Measurements from ENCODE around the gene BIRC5.
"Not testable (repeated sequence)": the region's sequence is repeated elsewhere in the genome, so short reads cannot be mapped to it uniquely, and the experiment has no call there.

The BIRC5 gene

GRCh38 chr17:78226055-78226758 is 12.2 kb downstream of the BIRC5 start:
- DNase-seq, result no peak

DNA sequence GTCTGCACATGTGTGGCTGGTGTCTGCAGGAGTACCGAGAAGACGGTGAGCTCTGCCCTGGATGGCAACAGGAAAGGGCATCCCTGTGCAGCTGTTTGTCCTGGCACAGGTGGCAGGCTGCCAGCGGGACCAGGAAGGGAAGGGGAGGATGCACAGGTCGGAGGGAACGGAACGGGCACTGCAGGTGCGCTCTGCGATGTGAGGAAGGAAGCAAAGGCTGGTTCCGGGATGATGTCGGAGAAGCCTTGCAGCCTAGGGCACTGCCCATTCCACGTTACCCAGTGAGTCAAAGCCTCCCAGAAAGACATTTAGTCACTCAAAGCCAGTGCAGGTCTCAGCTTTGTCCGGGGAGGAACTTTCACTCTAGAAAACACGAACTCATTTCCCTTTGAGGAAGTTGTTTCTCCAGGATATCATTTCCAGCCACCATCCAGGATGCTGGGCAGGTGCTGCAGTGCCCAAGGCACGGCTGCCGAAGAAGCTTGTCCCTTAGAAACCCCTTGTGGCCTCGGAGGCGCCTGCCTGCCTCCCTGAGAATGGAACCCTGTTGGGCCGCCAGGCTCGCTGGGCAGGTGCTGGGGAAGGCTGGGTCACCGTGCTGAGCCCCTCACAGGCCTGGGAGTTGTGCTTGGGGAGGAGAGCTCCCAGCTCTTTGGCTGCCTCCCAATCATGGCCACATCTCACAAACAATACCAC is 12.9 kb downstream of the BIRC5 start:
- peak in 1 of 2 experiments; percentile 23 for DNase-seq

DNA sequence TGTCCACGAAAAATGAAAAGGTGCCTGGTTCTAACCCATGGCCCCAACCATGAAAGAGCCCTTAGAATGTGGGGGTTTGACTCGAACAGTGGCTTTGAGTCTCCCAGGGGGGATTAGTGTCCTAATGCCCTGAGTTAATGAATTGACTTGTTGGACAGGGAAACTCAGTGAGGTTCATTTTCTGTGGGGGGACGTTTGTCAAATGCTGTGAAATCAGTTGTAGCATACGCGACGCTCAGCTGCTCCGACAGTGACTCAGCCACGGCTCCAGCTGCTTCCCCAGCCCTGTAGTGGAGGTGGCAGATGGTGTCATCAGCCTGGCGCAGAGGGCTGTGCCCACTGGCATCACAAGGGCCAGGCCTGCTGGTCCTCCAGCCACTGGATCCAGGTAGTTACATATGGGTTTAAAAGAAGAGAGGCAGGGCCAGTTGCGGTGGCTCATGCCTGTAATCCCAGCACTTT is 13.4 kb downstream of the BIRC5 start:
- DNase-seq, result no peak

DNA sequence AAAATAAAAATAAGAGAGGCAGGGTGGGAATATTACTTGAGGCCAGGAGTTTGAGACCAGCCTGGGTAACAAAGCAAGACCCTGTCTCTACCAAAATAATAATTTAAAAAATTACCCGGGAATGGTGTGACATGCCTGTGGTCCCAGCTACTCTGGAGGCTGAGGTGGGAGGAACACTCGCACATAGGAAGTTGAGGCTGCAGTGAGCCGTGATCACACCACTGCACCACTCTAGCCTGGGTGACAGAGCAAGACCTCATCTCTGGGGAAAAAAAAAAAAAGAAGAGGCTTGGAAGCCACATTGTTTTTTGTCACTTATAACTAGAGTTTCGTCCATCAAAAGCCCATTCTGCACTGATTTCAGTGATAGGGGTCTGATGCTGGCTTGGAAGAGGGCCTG is 14.1 kb downstream of the BIRC5 start:
- no peak for DNase-seq

DNA sequence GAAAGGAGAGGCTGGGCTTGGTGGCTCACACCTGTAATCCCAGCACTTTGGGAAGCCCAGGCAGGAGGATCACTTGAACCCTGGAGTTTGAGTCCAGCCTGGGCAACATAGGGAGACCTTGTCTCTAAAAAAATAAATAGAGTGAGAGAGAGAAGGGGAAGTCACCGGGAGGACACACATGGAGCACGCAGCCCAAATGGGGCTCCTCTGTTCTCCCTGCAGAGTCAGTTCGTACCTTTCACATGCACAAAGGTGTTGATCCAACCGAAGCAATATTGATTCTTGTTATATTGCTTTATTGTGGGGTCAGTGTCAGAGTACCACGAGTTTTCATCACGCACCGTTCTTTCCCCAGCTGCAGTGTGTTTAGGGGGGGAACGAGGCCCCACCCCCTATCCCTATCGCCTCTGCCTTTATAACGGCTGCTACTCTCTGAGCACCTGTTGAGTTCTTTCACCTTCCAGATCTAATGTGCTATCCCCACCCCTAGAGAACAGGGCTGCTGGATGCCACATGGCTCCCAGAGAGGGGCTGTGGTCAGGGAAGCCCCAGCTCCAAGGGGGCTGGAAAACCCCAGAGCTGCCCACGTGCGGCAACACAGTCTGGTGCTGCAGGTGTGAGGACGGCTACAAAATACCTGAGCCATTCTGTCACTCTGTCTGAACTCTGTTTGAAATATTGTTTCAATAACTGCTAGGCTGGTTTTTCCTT is 16.4 kb downstream of the BIRC5 start:
- no peak for DNase-seq

- no peak for DNase-seq
Observed at GRCh38 chr17:78230996-78231935, 17.2 kb downstream of the BIRC5 start, which contains the start of gene TMEM235. Gene TMEM235, plus strand, starts transcription at chr17:78231631. Its CDS starts 393 bp downstream, at chr17:78232024.

- peak in 1 of 2 experiments; percentile 63 for DNase-seq
Observed at GRCh38 chr17:78231991-78232858, 18.2 kb downstream of the BIRC5 start.

- DNase-seq, result no peak
Observed at GRCh38 chr17:78232859-78233173, 18.8 kb downstream of the BIRC5 start.

GRCh38 chr17:78233678-78234077 is 19.6 kb downstream of the BIRC5 start:
- DNase-seq, result no peak

- DNase-seq, result no peak
Observed at GRCh38 chr17:78234261-78234865, 20.3 kb downstream of the BIRC5 start.

GRCh38 chr17:78235022-78235421 is 21.0 kb downstream of the BIRC5 start:
- not testable (repeated sequence) for DNase-seq

GRCh38 chr17:78235885-78236284 is 21.8 kb downstream of the BIRC5 start:
- no peak for DNase-seq

DNA sequence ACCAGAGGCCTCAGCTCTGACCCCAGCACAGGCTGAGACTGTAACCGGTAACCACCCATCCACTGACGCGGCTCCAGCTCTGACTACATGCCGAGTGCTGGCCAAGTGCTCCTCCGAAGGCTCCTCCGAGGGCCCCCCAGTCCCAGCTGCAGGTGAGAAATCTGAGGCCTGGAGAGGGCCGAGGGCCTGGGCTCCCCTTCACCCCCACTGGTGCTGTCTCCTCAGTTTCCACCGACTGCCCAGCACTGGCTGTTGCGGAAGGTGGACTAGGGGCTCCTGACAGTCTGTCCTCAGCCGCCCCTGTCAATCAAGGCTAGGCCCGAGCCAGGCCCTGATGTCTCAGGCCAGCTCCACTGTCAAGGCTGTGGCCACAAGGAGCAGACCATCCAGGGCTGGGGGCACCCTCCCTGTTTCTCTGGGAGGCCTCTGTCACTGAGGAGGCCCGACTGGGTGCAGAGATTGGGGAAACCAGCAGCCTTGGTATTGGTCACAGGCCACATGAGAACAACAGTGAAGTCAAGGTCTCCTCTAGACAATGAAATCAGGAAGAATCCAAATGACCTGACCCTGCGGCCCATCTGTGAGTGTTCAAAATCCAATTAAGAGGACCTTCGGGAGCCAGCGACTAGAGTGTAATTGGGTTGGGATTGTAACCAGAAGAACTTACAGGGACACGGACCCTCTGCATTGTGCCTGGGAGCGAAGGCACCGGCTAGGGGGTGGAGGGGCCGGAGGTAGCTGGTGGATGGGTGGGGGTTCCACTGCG is 22.5 kb downstream of the BIRC5 start:
- no peak for DNase-seq

GRCh38 chr17:78237401-78238012 is 23.5 kb downstream of the BIRC5 start:
- no peak for DNase-seq

DNA sequence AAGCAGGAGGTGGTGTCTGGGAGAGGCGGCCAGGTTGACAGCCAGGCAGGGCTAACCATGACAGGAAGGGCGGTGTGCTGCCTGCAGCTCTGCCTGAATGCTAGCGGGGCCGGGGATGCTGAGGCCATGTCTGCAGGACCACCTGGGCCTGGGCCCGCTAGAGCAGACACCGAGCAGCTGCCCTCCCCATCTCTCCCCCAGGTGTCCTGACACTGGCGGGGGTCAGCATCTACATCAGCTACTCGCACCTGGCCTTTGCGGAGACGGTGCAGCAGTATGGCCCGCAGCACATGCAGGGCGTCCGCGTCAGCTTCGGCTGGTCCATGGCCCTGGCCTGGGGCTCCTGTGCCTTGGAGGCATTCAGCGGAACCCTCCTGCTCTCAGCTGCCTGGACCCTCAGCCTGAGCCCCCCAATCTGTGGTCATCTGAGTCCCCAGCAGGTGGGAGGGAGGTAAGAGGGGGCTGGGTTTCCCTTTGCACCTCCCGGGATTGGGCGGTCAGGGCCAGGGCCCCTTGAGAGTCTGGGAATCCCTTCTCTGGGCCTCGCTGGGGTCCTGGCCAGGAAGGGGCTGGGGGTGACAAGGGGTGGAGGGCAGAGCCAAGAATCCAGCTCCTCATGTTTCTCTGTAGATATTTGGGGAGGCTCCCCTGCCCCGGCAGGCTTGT is 24.9 kb downstream of the BIRC5 start:
- no peak for DNase-seq

- no peak for DNase-seq
Observed at GRCh38 chr17:78239489-78239931, 25.5 kb downstream of the BIRC5 start.

DNA sequence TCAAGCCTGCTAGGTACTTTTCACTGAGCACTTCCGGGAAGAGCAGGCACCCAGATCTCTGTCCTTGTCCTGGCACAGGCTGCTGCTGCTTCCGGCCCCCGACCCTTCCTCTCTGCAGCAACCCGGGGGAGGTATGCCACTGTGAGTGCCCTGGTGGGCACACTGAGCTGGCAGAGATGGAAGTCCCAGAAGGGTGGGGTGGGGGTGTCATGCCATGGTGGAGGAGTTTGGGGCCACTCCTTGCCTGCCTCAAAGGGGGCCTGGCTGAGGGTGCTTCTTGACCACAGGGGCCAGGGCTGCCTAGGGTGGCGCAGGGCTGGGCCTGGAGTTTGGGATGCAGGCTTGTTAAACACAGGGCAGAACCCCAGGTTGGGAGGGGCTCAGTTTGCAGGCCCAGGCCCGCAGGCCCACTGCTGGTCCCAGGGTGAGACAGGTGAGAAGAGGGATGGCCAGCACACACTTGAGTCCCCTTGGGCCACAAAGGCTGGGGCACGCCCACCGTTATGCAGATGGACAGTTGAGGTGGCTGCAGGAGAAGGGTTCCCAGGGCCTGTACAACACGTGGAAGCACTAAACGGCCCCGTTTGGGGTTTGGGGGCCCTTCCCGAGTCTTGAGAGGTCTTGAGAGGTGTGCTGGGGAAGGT is 26.1 kb downstream of the BIRC5 start:
- no peak for DNase-seq

- DNase-seq, result no peak
Observed at GRCh38 chr17:78240839-78241238, 26.8 kb downstream of the BIRC5 start.

Measured in NCI-H526 (cell line).